ENCODE results near the gene ACOX2.

The ACOX2 gene

GRCh38 chr3:58567251-58567515, 30.2 kb upstream of the ACOX2 start:
- FAIRE-seq (no peak), DNase-seq (ENCODE audit: insufficient read length, low spot score) (no peak)

- no peak for DNase-seq (ENCODE audit: insufficient read length, low spot score)
- FAIRE-seq: no peak
Observed at GRCh38 chr3:58566398-58567250, 29.6 kb upstream of the ACOX2 start.

GRCh38 chr3:58565621-58566397, 28.8 kb upstream of the ACOX2 start:
- FAIRE-seq (no peak), DNase-seq (ENCODE audit: insufficient read length, low spot score) (no peak)

- DNase-seq (ENCODE audit: insufficient read length, low spot score) (no peak), FAIRE-seq (no peak)
Observed at GRCh38 chr3:58564456-58565160, 27.6 kb upstream of the ACOX2 start.

GRCh38 chr3:58564054-58564453, 27.1 kb upstream of the ACOX2 start:
- DNase-seq (ENCODE audit: insufficient read length, low spot score): no peak

GRCh38 chr3:58563386-58564035, 26.5 kb upstream of the ACOX2 start:
- DNase-seq (ENCODE audit: insufficient read length, low spot score): no peak
- FAIRE-seq: no peak

More at GRCh38 chr3:58564054-58564453, 27.1 kb upstream of the ACOX2 start:
- FAIRE-seq: no peak

GRCh38 chr3:58562498-58562897, 25.5 kb upstream of the ACOX2 start:
- FAIRE-seq: no peak
- no peak for DNase-seq (ENCODE audit: insufficient read length, low spot score)

GRCh38 chr3:58560771-58561311, 23.9 kb upstream of the ACOX2 start:
- DNase-seq (ENCODE audit: insufficient read length, low spot score) (no peak), FAIRE-seq (no peak)

- no peak for FAIRE-seq
- no peak for DNase-seq (ENCODE audit: insufficient read length, low spot score)
Observed at GRCh38 chr3:58559586-58559985, 22.6 kb upstream of the ACOX2 start.

- no peak for DNase-seq (ENCODE audit: insufficient read length, low spot score)
- FAIRE-seq: no peak
Observed at GRCh38 chr3:58557491-58557890, 20.5 kb upstream of the ACOX2 start.

- DNase-seq (ENCODE audit: insufficient read length, low spot score) (no peak), FAIRE-seq (no peak)
Observed at GRCh38 chr3:58556761-58557221, 19.8 kb upstream of the ACOX2 start.

GRCh38 chr3:58556001-58556400, 19.0 kb upstream of the ACOX2 start:
- no peak for DNase-seq (ENCODE audit: insufficient read length, low spot score)
- no peak for FAIRE-seq

GRCh38 chr3:58555203-58555602, 18.2 kb upstream of the ACOX2 start:
- no peak for DNase-seq (ENCODE audit: insufficient read length, low spot score)
- no peak for FAIRE-seq

- DNase-seq (ENCODE audit: insufficient read length, low spot score) (no peak), FAIRE-seq (no peak)
Observed at GRCh38 chr3:58553003-58553402, 16.0 kb upstream of the ACOX2 start.

- DNase-seq (ENCODE audit: insufficient read length, low spot score) (no peak), FAIRE-seq (no peak)
Observed at GRCh38 chr3:58551636-58552180, 14.7 kb upstream of the ACOX2 start.

- FAIRE-seq (no peak), DNase-seq (ENCODE audit: insufficient read length, low spot score) (no peak)
Observed at GRCh38 chr3:58544541-58544940, 7.6 kb upstream of the ACOX2 start.

GRCh38 chr3:58540176-58540858, 3.3 kb upstream of the ACOX2 start:
- DNase-seq (ENCODE audit: insufficient read length, low spot score) (no peak), FAIRE-seq (no peak)

- DNase-seq (ENCODE audit: insufficient read length, low spot score) (no peak), FAIRE-seq (no peak)
Observed at GRCh38 chr3:58539626-58540025, 2.6 kb upstream of the ACOX2 start.

GRCh38 chr3:58537412-58538301, 667 bp upstream of the ACOX2 start:
- FAIRE-seq: no peak

More at GRCh38 chr3:58537412-58538301, 667 bp upstream of the ACOX2 start:
- no peak for DNase-seq (ENCODE audit: insufficient read length, low spot score)

All from GM19239 (cell line).